DMS114 treated with DMSO at 0.1 percent for 48 hours (cell line): ENCODE measurements around the gene SLC6A6.
"Not testable (repeated sequence)": the region's sequence is repeated elsewhere in the genome, so short reads cannot be mapped to it uniquely, and the experiment has no call there.

Source experiments
- DNase-seq: peaks from one replicate; lab custom pipeline; 2025; ENCODE audit not compliant: unreplicated experiment; lab: John Stamatoyannopoulos, UW

The SLC6A6 gene

DNA sequence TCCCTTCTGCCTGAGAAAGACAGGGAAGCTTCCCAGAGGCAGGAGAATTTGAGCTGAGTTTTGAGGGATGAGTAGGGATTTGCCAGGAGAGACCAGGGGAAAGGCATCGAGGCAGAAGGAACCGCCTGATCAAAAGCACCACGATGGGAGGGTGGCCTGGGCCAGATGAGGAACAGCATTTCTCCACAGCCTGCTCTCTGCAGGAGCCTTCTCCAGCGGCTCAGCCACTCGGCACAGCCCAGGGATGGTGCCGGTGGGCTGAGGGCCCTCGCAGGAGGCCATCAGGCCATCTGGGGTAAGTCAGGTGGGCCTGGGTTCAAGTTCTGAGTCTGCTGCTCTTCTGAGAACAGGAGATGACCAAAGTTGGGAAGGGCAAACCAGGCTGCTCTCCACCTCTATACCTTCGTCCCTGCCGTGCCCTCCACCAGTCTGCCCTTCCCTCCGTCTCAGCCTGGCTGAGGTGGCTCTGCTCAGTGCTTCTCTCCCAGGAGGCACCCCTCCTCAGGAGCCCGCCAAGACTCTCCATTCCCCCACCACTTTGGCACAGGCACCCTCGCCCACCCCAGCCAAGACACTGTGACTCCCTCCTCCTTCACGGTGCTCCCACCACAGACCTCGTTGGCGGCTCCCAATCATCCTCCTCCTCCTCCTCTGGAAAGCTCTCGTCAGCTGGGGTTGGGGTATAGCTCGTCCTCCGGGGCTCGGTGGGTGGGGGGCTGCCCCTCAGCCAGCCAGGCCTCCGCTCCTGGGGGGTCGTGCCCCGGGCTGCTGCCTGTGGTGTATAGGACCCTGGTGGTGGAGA lies 102.8 kb downstream of the SLC6A6 start:
- no peak for DNase-seq

DNA sequence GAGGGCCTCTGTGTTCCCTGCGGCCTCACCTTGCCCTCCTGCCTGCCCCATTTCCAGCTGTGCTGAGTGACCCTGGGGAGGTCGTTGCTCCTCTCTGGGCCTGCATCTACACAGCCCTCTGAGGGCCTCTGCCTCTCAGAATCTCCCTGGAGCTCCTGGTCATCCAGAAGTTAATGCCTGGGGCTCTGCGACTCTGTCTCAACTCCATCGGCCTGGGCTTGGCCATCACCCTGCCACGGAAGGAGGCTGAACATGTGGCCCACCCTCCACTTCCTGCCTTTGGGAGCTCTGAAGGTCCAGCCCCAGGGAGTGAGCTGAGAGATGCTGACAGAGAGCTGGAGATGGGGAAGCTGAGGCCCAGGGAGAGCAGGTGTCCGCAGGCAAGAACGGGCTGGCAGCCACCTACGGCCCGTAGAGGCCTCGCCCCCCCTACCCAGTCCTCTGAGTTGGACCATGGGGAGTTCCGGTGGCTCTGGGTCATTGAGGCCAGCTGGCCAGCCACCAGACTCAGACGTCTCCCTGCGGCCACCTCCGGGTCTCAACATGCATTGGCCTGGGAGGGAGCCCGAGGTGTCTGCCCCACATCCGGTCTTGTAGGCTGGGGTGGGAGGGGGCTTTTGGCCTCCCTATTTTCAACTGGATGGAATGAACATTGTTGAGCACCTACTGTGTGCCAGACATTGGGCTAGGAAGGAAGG lies 103.5 kb downstream of the SLC6A6 start:
- no peak for DNase-seq

DNA sequence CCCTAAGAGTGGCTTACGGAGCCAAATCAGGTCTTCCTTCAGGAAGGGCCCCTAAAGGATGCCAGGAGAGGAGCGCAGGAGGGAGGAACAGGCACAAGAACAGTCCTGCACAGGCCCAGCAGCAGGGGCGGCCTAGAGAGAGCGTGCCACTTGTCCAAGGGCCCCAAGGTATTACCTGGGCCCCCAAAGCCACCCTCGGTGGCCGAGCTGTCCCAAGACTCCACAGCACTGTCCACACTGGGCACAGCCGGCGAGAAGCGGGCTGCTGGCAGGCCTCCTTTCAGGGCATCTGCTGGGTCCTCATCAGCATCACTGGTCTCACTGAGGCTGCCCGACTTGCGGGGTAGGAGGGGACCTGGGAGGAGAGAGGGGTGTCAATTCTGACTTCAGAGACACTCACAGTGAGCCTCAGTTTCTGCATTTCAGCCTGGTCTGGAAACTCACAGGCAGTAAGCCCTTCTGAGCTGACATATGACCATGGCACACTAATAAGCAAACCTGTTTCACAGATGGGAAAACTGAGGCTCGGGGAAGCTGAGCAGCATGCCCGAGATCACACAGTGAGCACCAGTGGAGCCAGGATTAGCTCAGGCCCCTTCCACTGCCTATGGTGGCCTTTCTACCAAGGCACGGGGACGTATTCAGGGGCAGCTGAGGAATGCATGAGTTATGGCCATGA lies 104.4 kb downstream of the SLC6A6 start:
- DNase-seq, result no peak

DNA sequence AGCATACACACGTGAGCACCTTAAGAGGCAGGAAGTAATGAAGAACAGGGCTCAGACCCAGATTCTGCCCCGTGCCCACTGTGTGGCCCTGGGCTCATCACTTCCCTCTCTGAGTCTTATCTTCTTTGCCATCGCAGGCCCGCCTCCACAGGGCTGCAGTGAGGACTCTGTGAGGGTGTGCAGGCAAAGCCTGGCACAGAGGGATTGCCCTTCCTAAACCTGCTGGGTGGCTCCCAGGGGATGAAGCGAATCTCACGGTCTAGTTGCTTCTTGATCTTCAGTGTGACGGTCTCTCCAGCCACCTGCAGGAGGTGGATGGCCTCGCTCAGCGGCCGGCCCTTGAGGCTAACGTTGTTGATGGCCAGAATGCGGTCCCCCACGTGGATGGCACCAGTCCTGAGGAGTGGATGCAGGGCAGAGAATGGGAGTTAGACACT lies 104.9 kb downstream of the SLC6A6 start:
- no peak for DNase-seq

DNA sequence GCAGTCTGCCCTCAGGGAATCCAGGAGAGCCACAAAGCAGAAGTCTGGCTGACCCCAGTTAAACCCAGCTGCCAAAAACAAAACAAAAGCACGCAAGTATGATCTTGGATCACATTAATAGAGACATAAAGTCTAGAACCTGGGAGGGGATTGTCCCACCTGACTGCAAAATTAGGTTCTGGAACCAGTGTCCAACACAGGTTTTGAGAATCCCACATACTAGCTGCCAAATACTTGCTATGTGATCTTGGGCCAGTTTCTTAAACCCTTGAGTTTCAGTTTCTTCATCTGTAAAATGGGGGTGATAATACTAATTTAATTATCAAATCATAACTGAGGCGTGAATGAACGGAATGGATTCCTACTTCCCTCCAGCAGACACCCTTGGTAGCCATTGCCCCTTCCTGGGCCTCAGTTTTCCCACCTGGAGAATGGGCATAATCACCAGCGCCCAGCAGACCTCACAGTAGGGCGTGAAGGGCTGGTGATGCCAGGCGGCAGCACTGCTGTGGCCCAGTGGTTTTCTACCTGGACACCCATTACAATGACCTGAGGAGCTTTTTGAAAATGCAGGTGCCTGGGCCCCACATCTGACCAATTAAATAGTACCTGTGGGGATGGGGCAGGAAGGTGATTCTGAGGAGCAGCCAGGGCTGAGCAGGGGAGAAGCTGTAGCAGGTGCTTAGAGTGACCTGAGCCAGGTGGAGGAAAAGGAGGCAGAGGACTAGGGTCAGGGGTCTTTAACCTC lies 105.5 kb downstream of the SLC6A6 start:
- DNase-seq, result no peak

DNA sequence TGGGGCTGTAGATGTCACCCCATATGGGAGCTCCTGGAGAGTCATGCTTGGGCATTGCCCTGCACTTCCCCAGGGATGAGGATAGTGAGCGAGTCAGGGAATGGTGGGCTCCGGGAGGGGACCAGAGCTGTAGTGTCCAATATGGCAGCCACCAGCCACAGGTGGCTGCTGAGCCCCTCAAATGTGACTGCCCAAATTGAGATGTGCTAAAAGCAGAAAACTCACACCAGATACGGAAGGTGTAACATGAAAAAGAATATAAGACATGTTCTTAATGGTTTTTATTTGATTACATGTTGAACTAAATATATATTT lies 106.1 kb downstream of the SLC6A6 start:
- DNase-seq, result no peak

DNA sequence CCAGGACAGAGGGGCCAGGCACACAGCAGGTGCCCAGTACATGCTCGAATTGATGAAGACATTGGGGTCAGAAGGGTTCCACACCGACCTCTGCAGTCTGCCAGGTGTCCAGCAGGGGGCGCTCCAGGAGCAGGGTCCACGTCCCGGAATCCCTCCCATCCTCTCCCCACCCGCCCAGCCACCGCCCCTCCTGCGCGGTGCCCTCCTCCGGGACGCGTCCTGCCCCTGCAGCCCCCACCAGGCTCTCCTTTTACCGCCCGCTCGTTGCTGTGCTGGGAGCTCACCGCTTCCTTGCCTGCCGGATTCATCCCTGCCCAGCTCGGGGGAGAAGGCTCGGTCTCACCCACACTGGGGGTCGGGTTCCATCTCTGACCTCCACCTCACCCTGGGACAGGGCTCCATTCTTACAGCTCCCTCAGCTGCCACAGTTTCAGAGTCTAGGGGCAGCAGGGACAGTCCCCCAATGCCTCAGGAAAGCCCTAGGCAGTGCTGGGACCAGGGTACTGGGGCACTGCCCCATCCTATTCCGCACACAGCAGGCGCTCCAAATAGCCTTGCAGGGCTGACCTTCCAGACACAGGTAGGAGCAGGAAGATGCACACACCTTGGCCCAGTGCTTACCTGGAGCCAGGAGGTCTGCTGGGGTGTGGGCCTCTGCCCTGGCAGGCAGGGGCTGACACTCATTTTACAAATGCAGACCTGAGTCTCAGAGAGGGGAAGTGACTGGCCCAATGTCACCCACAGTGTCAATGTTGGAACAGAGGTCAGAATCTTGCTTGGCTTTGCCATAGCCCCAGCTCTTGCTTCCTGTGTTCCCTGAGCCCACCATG lies 106.8 kb downstream of the SLC6A6 start:
- DNase-seq, result peak; percentile 23

DNA sequence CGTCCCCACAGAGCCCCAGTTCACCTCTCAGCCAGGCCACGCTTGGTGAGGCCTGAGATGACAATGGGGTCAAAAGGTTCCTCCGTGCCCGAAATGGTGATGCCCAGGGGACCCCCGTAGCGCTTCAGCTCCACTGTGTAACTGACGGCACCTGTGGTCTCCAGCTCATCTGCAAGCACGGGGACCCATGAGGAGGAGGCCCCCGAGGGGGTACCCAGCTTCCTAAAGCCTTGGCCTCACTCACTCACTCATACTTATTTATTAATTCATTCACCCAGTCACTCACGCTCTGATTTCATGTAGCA lies 107.3 kb downstream of the SLC6A6 start:
- DNase-seq, result no peak

DNA sequence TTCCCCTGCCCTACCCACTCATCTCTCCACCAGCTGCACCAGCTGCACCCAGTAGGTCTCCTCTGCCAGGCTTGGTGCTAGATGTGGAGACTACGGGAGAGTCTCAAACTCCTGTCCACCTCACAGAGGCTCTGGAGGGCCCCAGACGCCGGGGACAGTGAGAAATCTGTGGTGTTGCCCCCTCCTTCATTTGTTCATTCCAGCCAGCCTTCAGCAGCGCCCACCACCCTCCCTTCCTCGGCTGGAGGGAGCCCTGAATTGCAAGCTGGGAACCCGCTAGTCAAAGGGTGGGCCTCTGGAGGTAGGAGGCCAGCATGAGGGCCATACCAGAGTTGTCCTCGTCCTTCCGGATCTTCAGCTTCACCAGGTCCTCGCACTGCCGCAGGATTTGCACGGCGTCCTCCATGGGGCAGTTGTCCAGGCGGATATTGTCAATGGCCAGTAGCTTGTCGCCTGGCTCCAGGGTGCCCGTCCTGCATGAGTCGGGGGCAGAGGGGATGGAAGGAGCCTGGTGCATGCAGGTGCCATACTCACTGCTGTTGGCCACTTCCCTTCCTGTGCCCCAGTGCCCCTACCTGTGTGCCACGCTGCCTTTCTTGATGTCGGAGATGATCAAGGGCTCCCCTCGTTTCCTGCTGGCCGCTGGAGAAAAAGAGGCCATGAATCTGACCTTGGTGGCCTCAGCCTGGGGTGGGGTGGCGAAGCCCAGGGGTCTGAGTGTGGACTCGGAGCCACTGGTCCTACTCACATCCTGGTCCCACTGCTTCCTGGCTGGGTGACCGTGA lies 108.6 kb downstream of the SLC6A6 start:
- no peak for DNase-seq

DNA sequence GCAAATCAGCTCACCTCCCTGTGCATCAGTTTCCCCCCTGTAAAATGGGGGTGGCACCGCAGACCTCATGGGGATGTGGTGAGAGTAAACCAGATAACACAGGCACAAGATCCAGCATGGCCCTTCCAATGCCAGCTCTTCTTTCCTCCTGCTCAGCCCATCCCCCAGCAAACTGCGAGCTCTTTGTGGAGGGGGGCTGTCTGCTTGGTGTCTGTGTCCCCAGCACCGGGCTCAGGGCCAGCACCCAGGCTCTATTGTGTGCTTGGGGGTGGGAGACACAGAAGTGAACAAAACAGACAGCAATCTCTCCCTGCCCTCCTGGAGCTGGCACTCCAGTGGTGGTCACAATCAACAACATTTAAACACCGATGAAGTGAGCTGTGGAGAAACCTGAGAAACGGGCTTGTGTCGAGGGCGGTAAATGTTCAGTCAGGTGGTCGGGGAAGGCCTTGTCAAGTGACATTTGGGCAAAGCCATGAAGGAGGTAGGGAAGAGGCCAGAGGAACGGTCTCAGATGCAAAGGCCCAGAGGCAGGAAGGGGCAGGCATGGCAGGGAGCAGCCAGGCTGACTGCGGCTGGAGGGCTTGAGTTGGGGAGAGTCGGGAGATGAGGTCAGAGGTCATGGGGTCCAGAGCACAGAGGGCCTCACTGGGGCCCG lies 109.3 kb downstream of the SLC6A6 start:
- no peak for DNase-seq

DNA sequence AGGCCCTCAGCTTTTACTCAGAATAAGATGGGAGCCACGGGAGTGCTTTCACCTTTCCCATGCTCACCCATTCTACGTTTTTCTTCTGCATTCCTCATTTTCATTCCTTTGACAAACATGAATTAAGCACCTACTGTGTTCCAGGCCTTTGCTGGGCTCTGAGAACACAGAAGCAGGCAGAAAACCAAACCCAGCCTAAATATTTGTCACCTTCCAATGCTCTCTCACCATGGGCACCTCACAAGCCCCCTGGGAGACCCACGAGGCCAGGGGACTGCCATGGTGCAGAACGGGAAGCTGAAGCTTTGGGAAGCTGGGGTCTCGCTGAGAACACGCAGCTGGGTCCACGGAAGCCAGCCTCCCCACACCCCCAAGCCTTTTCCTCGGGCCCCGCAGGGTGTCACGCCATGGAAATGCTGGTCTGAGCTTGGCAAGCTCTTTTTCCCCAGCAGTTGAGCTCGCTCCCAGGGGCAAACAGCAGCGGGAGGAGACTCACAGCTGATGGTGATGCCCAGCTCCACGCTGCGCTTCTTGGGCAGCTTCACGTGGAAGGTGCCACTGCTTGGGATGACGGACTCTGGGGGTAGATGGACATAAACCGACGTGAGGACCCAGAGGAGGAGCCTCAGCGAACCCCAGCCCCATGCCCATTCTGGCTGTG lies 110.0 kb downstream of the SLC6A6 start:
- no peak for DNase-seq

DNA sequence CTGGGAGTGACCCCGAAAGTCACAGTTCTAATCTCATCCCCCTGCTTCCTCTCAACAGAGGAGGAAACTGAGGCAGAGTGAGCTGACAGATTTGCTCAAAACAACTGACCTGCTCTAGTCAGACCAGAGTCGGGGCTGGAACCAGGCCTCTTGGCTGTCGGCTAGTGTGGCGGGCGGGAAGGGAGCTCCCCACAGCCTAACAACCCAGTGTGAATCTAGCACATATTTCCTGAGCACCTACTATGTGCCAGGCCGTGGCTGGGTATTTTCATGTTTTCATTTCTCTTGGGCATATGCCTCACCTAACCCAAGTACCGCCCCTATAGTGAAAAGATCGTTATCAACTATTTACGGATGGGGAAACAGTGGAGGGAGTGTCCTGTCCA lies 110.5 kb downstream of the SLC6A6 start:
- no peak for DNase-seq

DNA sequence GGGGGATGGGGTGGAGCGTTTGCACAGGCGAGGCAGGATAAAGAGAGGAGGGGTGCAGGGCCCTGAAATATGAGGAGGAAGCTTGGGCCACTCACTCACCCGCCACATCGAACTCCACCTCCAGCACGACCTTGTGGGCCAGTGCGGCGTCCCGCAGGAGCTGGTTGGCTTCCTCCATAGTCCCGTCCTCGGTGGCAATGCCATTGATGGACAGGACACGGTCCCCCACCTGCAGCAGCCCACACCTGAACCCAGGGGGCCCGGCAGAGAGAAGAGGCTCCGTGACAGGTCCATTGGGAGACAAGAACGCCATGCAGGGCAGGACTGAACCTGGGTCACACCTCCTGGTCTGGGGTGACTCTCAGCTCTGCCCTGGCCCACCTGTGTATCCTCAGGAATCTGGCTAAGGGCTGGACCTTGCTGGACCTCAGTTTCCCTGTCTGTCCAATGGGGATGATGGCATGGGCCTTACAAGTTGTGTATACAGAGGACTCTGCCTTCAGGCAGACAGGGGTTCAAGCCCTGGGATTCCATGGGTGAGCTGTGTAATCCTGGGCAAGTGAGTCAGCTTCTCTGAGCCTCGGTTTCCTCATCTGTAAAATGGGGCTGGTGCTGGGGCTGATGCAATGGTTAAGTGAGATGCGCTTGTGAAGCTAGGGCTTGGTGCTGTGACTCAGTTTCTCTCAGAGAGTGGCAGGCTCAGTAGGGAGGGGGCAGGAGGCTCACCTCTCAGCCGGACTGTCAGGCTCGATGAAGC lies 111.3 kb downstream of the SLC6A6 start:
- no peak for DNase-seq

DNA sequence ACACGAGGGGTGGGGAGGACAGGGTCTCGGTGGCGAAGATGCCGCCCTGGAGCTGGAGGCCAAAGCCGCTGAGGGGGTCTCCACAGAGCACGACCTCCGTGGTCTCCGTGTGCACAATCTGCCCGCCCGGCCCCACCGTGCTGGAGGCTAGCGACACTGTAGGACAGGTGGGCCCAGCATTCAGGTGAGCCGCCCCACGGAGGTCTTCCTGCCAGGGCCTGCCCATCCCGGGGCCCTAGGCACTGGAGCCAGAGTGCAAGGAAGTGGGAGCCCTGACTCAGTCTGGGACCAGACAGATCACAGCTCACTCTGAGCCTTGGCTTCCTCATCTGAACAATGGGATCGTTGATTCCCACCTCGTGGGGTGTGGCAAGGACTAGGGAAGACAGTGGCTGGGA lies 111.9 kb downstream of the SLC6A6 start:
- DNase-seq, result no peak

DNA sequence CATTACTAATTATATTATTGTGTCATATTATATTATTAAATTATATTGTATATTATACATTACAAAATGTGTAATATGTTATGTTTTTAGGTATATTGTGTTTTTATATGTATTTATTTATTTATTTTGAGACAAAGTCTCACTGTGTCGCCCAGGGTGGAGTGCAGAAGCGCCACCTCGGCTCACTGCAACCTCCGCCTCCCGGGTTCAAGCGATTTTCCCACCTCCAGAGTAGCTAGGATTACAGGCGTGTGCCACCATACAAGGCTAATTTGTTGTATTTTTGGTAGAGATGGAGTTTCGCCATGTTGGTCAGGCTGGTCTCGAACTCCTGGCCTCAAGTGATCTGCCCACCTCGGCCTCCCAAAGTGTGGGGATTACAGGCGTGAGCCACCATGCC lies 113.1 kb downstream of the SLC6A6 start:
- DNase-seq, result not testable (repeated sequence)

DNA sequence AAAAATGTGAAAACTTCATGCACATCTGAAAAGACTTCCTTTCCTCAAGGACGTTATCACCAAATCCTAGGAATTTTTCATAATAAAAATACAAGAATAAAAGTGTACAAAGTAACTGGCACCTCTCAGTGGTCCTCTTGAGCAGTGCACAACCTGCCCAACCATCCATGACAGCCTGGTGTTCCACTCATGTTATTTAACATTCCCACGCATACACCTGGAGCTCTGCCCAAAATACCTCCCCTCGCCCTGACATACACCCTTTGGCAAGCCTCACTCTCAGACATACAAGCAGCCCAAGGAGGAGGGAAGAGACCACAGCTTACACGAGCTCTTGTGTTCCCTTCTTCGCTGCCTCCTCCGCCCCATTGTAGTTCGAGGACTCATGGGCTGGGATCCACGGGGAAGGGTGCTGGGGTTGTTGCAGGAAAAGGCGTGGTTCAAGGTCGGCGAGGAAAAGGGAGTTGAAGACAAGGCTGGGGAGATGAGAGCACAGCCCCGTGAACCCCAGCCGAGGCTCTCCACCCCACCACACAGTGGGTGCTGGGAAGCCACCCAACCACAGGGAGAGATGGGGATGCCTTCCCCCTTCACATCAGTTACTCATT lies 114.4 kb downstream of the SLC6A6 start:
- DNase-seq, result no peak

DNA sequence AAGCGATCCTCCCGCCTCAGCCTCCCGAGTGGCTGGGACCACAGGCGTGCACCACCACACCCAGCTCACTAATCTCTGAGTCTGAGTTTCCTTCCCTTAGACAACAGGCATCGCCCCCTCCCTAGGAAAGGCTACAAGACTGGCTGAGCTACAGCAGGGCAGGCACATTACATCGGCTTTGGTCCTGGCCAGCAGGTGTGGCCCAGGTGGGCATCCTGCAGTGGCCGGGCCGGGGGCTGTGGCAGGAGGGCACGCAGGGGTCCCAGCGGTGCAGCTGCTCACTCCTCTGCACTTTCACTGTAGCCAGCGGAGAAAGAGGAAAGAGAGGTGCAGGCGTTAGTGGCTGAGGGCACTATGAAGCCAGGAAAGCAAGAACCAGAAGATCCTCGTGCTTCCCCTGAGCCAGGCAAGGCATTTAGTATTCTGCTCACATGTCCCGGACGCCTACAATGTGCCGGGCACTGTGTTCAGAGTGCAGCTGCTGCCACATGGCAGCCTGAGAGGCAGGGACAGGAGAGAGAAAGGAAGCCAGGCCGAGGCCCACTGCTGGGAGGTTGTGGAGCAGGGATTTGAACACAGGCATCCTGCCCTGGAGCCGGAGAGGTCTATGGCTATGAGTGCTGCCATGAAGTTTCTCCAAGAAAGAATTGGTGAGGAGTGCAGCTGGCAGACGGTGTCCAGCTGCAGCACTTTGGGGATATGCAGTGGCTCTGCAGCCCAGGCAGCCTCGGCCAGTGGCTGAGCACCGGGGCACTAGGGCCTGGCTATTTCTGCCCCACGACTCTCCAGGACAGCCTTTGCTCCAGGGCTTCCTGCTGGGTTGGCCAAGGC lies 115.4 kb downstream of the SLC6A6 start:
- DNase-seq, result no peak
